ENCODE data around the gene LRP5.
"Not testable (repeated sequence)": the region's sequence is repeated elsewhere in the genome, so short reads cannot be mapped to it uniquely, and the experiment has no call there.

The LRP5 gene

GRCh38 chr11:68329536-68329935 is 17.1 kb downstream of the LRP5 start:
- no peak for DNase-seq (ENCODE audit: low read depth)

DNA sequence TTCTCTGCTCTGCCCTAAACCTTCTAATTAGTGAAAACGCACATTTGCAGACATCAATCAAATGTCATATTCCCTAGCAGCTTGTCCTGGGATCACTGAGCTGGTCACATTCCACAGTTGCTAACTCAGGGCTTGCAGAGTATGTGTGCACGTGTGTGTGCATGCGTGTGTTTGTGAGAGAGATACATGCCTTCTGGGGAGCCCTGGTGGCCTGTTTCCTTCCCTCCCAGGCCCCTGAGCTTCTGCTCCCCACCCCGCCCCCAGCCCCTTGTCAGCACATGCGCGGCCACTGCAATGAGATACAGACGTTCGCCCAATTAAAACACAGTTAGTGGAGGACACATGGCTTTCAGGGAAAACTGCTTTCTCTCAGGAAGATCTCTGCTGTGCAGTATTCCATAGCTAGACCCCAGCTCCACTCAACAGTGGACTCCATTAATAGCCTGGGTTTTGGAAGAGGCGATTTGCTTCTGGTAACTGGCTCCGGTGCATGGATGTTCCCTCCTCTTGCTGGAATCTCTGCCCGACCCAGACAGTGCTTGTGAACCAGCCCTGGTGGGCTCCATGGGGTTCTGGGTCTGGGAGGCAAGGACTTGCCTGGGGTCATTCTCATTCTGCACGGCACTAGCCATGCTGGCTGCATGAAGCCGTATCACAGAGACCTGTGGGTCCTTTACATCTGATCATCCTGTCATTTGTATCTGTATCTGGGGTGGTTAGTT is 17.7 kb downstream of the LRP5 start:
- no peak for DNase-seq (ENCODE audit: low read depth)

DNA sequence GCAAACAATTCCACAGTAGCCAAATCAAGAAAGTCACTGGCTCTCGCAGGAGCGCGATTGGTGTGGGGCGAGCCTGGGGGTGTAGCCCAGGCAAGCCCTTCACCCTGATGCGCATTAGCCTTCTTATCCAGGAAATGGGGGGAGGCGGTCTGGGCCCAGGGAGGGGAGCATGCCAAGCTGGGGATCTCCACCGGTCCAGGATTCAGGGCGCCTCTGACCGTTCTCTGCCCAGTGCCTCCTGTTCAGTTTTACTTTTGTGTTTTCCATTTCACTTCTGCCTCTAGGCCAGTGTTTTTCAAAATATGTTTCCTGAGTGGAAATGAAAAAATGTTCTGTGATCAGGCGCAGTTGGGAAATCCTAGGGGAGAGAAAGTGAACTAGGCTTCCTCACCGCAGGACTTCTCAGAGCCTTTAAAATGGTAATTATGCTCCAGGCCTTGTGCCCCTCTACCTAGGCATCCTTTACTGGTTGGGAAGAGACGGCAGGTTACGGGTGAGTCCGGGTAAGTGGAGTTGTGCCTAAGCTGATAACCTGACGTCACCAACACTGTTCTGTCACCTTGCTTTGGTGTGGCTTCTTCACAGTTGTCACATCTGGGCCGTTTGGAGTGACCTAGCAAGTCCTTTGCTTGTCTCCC is 18.4 kb downstream of the LRP5 start:
- no peak for DNase-seq (ENCODE audit: low read depth)

GRCh38 chr11:68331338-68331947 is 19.1 kb downstream of the LRP5 start:
- no peak for DNase-seq (ENCODE audit: low read depth)

GRCh38 chr11:68332186-68332585 is 19.8 kb downstream of the LRP5 start:
- no peak for DNase-seq (ENCODE audit: low read depth)

DNA sequence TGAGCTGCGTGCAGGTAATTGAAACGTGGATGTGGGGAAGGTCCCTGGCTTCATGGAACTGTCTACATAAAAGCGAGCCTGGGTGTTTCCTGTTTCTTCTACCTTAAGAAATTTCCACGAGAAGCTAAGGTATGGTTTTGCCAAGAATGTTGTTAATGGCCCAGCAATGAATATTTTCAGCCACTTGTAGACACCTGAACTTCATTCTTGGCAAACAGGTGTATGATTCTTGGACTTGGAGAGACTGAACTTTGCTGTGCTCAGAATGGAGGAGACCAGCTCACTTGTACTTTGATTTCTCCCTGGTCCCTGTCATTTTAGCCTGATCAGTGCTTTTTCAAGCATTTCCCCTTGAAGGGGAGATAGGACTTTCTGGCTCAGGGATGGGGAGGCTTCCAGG is 20.8 kb downstream of the LRP5 start:
- no peak for DNase-seq (ENCODE audit: low read depth)

DNA sequence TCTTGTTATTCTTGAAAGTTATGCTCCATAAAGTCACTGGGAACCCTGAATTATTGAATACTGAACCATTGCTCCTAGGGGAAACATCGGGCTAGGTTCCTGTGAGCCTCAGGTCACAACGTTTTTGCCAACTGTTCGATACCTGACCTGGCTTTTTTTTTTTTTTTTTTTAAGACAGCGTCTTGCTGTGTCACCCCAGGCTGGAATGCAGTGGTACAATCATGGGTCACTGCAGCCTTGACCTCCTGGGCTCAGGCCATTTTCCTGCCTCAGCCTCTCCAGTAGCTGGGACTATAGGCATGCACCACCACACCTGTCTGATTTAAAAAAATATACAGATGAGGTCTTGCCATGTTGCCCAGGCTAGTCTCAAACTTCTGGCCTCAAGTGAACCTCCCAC is 22.5 kb downstream of the LRP5 start:
- no peak for DNase-seq (ENCODE audit: low read depth)

DNA sequence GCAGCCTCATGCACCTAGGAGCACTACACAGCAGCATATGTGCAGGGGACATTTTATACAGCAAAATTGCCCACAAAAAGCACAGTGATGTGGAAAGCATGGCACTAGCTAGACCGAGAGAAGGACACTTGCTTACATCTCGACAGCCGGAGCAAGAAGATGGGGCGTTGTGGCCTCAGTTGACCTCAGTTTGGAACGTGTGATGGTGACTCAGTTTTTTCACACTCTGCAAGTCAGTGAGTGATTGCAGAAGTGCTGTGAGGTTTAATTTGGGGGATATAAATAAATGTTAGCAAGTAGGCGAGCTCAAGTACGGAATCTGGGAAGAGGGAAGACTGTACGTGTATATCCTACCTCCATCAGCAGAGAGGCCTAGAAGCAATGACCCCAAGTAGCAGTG is 23.3 kb downstream of the LRP5 start:
- no peak for DNase-seq (ENCODE audit: low read depth)

DNA sequence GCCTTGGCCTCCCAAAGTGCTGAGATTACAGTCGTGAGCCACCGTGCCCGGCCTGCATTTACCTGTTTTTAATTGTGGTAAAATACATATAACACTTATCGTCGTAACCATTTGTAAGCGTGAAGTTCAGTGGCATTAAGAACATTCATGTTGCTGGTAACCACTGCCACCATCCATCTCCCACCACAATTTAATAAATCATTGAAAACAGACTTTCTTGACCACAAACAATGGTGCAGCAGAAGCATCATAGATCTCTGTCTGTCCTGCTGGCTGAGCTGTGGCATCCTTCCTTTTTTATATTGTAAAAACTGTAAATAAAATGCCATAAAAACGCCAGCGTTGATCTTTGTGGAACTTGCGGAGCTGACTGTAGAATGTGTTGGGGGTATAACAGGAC is 24.3 kb downstream of the LRP5 start:
- no peak for DNase-seq (ENCODE audit: low read depth)

DNA sequence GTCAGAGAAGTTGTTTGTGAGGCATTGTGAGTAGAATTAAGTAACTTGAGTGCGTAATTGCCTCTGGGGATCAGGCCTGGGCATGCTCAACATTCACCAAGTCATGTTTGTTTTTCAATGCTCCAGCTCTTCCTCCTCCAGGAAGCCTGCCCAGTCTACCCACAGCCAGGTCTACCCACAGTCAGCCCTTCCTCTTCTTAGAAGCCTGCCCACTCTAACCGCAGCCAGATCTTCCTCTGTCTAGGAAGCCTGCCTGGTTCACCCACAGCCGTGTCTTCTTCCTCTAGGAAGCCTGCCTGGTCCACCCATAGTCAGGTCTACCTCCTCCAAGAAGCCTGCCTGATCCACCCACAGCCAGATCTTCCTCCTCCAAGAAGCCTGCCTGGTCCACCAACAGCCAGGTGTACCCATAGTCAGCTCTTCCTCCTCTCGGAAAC is 25.0 kb downstream of the LRP5 start:
- no peak for DNase-seq (ENCODE audit: low read depth)

- peak; percentile 43 for DNase-seq (ENCODE audit: low read depth)
Observed at GRCh38 chr11:68338051-68338780, 25.8 kb downstream of the LRP5 start.

DNA sequence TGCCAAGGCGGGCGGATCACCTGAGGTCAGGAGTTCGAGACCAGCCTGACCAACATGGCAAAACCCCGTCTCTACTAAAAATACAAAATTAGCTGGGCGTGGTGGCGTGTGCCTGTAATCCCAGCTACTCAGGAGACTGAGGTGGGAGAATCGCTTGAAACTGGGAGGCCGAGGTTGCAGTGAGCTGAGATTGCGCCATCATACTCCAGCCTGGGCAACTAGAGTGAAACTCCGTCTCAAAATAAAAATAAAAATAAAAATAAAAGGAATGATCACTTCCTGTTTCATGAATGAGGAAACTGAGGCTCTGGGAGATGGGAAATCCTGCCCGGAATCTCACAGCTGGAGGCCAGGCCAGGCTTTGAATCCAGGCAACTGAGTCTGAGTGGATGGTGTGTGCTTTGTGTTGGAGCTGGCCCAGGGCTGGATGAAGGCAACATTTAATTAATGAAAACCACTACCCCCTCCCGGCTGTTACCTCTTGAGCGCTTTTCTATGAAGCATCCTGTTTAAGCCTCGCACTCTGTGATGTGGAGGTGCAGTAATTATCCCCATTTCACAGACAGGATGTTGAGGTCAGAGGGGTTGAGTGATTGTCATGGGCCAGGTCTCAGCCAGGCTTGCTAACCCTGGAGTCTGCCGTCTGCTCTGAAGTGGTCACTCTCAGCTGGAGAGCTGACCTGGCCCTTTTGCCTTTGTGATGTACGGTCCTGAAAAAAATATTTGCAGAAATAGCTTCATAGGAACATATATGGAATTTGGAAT is 27.8 kb downstream of the LRP5 start:
- DNase-seq (ENCODE audit: low read depth): no peak

DNA sequence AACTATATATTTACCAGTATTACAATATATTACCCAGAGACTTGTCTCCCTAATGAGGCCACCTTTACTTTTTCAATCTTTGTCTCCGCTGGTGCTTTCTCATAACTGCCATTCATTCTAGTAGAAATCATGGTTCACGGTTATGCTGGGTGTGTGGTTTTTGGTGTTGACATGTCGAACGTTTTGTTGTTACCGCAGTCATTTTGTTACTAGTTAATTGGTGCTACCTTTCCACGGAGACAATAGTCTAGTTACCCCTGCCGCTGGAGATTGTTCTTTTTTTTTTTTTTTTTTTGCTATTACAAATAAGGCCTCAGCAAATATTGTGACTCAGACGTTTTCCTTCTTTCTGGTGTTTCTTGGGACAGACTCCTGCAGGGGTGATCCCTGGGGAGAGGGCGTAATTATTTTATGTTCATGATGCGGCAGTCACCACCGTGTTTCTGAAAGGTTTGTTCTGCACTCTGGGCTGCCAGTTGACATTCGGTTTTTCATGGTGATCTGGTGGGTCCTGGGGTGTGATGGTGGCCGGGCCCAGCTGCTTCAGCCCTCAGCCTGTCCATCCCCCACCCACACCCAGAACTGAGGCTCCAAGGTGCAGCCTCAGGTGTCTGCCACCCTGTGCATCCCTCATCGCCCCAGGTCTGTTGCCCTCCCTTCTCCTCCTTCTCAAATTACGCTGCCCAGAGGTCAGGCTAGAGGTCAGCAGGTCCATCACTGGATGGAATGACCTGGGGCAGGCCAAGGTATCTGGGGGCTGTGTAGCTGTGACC is 28.6 kb downstream of the LRP5 start:
- no peak for DNase-seq (ENCODE audit: low read depth)

GRCh38 chr11:68341557-68342458 is 29.4 kb downstream of the LRP5 start:
- no peak for DNase-seq (ENCODE audit: low read depth)

- DNase-seq (ENCODE audit: low read depth): no peak
Observed at GRCh38 chr11:68342459-68343158, 30.2 kb downstream of the LRP5 start.

- DNase-seq (ENCODE audit: low read depth): no peak
Observed at GRCh38 chr11:68343761-68344256, 31.4 kb downstream of the LRP5 start.

GRCh38 chr11:68344821-68345220 is 32.4 kb downstream of the LRP5 start:
- not testable (repeated sequence) for DNase-seq (ENCODE audit: low read depth)

- no peak for DNase-seq (ENCODE audit: low read depth)
Observed at GRCh38 chr11:68345776-68346461, 33.5 kb downstream of the LRP5 start.

DNA sequence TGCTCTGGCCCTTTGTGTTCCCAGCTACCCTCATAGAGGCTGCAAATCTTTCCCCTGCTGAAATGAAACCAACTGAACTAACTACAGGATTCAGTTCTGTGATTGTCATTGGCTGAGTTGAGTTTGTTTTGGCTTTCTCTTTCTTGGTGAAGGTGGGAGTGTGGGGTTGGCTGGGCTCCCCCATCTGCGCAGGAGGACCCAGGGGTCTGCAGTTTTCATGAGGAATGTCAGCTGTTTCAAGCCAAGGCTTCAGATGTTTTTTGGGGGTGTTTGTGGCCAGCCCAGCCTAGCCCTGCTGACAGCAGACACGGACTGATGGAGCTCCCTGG is 34.0 kb downstream of the LRP5 start:
- DNase-seq (ENCODE audit: low read depth): no peak

All from GM04504 (cell line).